Spleen (tissue), 7 donors: Measurements from ENCODE around the gene OR1S1.

Source experiments
- CTCF ChIP-seq, 11 experiments: fragments of 200-600 bp in 7 of 11; fragments of 450-650 bp in 4 of 11; sonication (generic) in 4 of 11; IDR thresholded peaks in 8 of 11; conservative IDR thresholded peaks in 3 of 11; 1 replicate in 7 of 11; 2 replicates in 4 of 11; pipeline versions ENCODE4 v1.4.0 to v1.8.0; 2016 to 2021; ENCODE audit warnings: antibody characterized with exemption in 11 of 11, inconsistent platforms in 4 of 11, mild to moderate bottlenecking in 1 of 11
- POLR2A ChIP-seq, 3 donors: fragments of 450-650 bp; IDR thresholded peaks; one replicate each; pipeline ENCODE4 v1.5.1; 2017; ENCODE audit warnings: antibody characterized with exemption in 3 of 3, mild to moderate bottlenecking in 1 of 3
- donor health status: DM: no; HTN: no; CAD: no; lungs with moderate emphysema.
- donor health status: DM: no; HTN: no; CAD: no.
- donor health status: DM: no; HTN: no; CAD: no.

GRCh38 chr11:58177409-58178054, 35.0 kb upstream of the OR1S1 start:
- no peak for TF ChIP-seq CTCF (IDR thresholded peaks at IDR 0.05 in 8 of 11, conservative IDR thresholded peaks at IDR 0.05 in 3 of 11)
- no peak for TF ChIP-seq POLR2A (IDR thresholded peaks at IDR 0.05)
